Esophagus muscularis mucosa (tissue), 4 donors: Measurements from ENCODE around the gene MKRN2OS. TPM values are rescaled to one million over a fixed set of nuclear protein-coding genes. Genes with fewer than 3 reads are reported as not detected.
A peak's percentile ranks its signal among the peaks of the same experiment; 100 is the strongest.

ENCODE experiments used
- DNase-seq: peaks from one replicate; pipeline ENCODE4 v3.0.0-alpha.2; 2017; ENCODE audit errors: extremely low spot score
- H3K27ac ChIP-seq, 4 donors: fragments of 200-600 bp; sonication (generic); replicated peaks in 1 of 4; 1 replicate in 3 of 4; 2 replicates in 1 of 4; pipeline ENCODE4 v1.5.1; 2016 to 2019; ENCODE audit warnings: mild to moderate bottlenecking in 1 of 4
- H3K27me3 ChIP-seq, 4 donors: fragments of 200-600 bp; sonication (generic); one replicate each; pipeline versions ENCODE4 v1.5.1 to v1.6.0; 2016 to 2019
- H3K36me3 ChIP-seq, 4 donors: fragments of 200-600 bp; sonication (generic); one replicate each; pipeline ENCODE4 v1.5.1; 2016 to 2019
- H3K4me1 ChIP-seq, 4 donors: fragments of 200-600 bp; sonication (generic); one replicate each; pipeline ENCODE4 v1.5.1; 2016 to 2019
- H3K4me3 ChIP-seq, 4 donors: fragments of 200-600 bp; sonication (generic); 1 replicate in 2 of 4; 2 replicates in 2 of 4; pipeline ENCODE4 v1.5.1; 2016 to 2019; ENCODE audit warnings: mild to moderate bottlenecking in 4 of 4, moderate library complexity in 1 of 4
- H3K9me3 ChIP-seq, 4 donors: fragments of 200-600 bp; sonication (generic); 1 replicate in 3 of 4; 2 replicates in 1 of 4; pipeline ENCODE4 v1.5.1; 2016 to 2019
- EP300 ChIP-seq: sonication (generic); formaldehyde crosslinking; IDR thresholded peaks from one replicate; pipeline ENCODE4 v1.6.1; 2017; ENCODE audit warnings: antibody characterized with exemption
- POLR2A ChIP-seq: fragments of 450-650 bp; IDR thresholded peaks from one replicate; pipeline ENCODE4 v1.6.1; 2017; ENCODE audit warnings: antibody characterized with exemption, moderate library complexity, mild to moderate bottlenecking, low read depth
- POLR2AphosphoS5 ChIP-seq, 2 donors: sonication (generic); formaldehyde crosslinking; IDR thresholded peaks; one replicate each; pipeline ENCODE4 v1.6.1; 2017; ENCODE audit warnings: antibody characterized with exemption in 2 of 2
- WGBS: methylation state at CpG from one replicate; pipeline ENCODE4 v1.1.5; 2018; 5-methylcytosine and 5-hydroxymethylcytosine counted together
- intact Hi-C: fragments of 100-400 bp; cut with DNase I; formaldehyde crosslinking; loops from one replicate; pipeline ENCODE4 v1.15.1; 2023
- total RNA-seq, 4 donors: library from RNA; depleted of rRNA; stranded (reverse); fragments of >200 nt; gene quantifications; one replicate each; pipeline versions ENCODE4 v1.1.0 to v1.2.1, GENCODE V29; 2016
- TF ChIP-seq, protein P1 (sequence below), 3 experiments: fragments of 200-600 bp in 2 of 3; fragments of 450-650 bp in 1 of 3; sonication (generic) in 2 of 3; IDR thresholded peaks; one replicate each; pipeline ENCODE4 v1.5.1; 2017 to 2019; ENCODE audit warnings: antibody characterized with exemption in 3 of 3, mild to moderate bottlenecking in 2 of 3, moderate library complexity in 1 of 3

Gene MKRN2OS
- total RNA-seq, 4 donors from 2014 or later, result not detected

- Histone ChIP-seq H3K27ac (no peak overlapping the region), H3K9me3 (no peaks in the 10 kb centered on the region), H3K27me3 (no peaks in the 10 kb centered on the region), H3K36me3 (peaks cover 0 to 44% (median 16%) of the 10 kb centered on the region in 4 donors), H3K4me3 (no peak overlapping the region), H3K4me1 (no peaks in the 10 kb centered on the region)
- TF ChIP-seq, protein P1, sequence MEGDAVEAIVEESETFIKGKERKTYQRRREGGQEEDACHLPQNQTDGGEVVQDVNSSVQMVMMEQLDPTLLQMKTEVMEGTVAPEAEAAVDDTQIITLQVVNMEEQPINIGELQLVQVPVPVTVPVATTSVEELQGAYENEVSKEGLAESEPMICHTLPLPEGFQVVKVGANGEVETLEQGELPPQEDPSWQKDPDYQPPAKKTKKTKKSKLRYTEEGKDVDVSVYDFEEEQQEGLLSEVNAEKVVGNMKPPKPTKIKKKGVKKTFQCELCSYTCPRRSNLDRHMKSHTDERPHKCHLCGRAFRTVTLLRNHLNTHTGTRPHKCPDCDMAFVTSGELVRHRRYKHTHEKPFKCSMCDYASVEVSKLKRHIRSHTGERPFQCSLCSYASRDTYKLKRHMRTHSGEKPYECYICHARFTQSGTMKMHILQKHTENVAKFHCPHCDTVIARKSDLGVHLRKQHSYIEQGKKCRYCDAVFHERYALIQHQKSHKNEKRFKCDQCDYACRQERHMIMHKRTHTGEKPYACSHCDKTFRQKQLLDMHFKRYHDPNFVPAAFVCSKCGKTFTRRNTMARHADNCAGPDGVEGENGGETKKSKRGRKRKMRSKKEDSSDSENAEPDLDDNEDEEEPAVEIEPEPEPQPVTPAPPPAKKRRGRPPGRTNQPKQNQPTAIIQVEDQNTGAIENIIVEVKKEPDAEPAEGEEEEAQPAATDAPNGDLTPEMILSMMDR (IDR thresholded peaks at IDR 0.05), result no peak
- no peak for TF ChIP-seq EP300
- TF ChIP-seq POLR2A, result no peak
- no peak for TF ChIP-seq POLR2AphosphoS5 (IDR thresholded peaks at IDR 0.05)
- intact Hi-C loops, result no loop called here
- 97% methylated on average over 11 of the region's 11 CpGs for WGBS
- no peak for DNase-seq
Observed at GRCh38 chr3:12516873-12517272, 28.4 kb downstream of the MKRN2OS start.

DNA sequence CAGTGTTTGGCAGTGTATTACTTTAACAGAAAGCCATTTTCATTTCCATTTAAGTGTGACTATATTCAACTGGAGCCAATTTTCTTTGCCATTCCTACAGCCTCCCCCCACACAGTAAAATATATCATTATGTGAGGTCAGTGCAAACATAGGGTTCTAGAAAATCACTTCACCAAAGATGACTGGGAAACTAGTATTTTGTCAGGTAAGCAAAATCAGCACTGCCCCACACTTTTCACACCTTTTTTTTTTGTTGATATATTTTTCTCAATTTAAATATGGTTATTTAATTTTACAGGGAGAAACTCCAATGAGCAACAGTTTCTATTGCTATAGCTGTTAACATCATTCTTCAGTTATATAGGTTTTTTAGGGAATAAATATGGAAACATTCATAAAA, 29.7 kb downstream of the MKRN2OS start:
- no peak for TF ChIP-seq EP300
- H3K4me3 ChIP-seq, result no peak overlapping the region
- no peaks in the 10 kb centered on the region for H3K27me3 ChIP-seq
- H3K9me3 ChIP-seq, result no peaks in the 10 kb centered on the region
- no peak overlapping the region for H3K27ac ChIP-seq
- DNase-seq, result no peak
- H3K4me1 ChIP-seq, result no peaks in the 10 kb centered on the region
- intact Hi-C loops, result no loop called here
- peaks cover 0 to 38% (median 6%) of the 10 kb centered on the region in 4 donors for H3K36me3 ChIP-seq

DNA sequence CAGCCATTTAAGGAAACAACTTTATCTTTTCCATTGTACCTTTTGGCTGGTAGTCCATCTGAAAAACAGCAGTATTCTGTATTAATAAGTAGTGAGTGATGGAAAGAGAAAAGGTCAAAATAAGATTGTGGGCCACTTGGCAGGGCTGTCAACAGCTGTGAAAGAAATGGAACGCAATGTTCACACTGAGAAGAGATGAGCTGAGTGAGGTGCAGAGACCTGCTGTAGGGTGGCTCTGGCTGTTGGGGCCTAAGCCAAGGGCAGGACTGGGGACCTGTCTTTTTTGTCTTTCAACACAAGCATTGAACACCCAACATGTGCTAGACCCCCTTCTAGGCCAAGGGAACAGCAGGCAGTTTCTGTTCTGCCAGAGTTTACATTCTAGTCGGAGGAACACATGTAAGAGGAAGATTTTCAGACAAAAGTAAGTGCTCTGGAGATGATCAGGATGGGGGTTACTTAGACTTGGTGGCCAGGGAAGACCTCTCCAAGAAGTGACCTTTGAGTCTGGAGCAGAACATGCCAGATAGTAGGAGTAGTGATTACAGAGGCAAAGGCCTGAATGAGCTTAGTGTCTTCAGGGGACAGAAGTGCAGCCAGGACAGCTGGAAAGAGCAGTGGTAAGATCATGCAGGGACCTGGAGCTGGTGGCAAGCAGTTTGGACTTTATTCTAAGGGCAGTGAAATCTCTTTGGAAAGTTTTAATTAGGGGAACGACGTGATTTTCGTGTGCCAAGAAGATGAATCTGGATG, 31.4 kb downstream of the MKRN2OS start:
- no peak overlapping the region for H3K27ac ChIP-seq
- H3K4me3 ChIP-seq, result no peak overlapping the region
- DNase-seq, result no peak
- no peaks in the 10 kb centered on the region for H3K27me3 ChIP-seq
- TF ChIP-seq POLR2AphosphoS5 (IDR thresholded peaks at IDR 0.05), result no peak
- TF ChIP-seq EP300, result no peak
- TF ChIP-seq, protein P1 (IDR thresholded peaks at IDR 0.05), result no peak
- TF ChIP-seq POLR2A, result no peak
- peaks cover 0 to 8% (median 2%) of the 10 kb centered on the region in 4 donors for H3K4me1 ChIP-seq
- H3K36me3 ChIP-seq, result peaks cover 0 to 28% (median 2%) of the 10 kb centered on the region in 4 donors
- intact Hi-C loops, result no loop called here
- H3K9me3 ChIP-seq, result no peaks in the 10 kb centered on the region
- 87% methylated on average over 5 of the region's 5 CpGs for WGBS

DNA sequence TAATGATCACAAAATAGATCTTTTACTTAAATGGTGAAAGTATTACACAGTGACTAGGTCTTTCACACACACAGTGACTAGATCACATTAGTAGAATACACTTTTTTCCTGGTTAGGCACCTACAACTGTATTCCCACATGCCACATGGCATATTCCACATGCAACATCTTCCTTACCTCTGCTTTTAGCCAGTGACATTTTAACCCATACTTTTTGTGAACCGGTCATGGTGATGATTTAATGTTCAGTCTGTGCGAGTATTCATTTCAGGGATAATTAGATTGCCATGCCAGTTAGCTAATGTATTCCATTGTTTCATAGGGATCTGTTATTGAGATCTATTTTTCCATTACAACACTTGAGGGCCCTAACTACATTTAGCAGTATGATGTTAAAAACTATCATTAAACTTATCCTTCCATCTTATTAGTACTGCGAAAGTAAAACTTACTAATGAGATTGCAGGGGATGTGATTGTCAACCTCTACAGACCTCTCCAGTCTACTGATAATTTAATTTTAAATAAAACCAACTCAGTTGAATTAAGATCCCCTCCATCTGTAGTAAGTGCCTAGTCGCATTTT, 32.7 kb downstream of the MKRN2OS start:
- 79% methylated on average over 4 of the region's 4 CpGs for WGBS
- Histone ChIP-seq H3K4me3 (no peak overlapping the region), H3K4me1 (peaks cover 4 to 17% (median 12%) of the 10 kb centered on the region in 4 donors), H3K36me3 (peaks cover 0 to 26% (median 2%) of the 10 kb centered on the region in 4 donors), H3K27ac (no peak overlapping the region), H3K27me3 (no peaks in the 10 kb centered on the region), H3K9me3 (no peaks in the 10 kb centered on the region)
- TF ChIP-seq, protein P1 (IDR thresholded peaks at IDR 0.05), result no peak
- no peak for TF ChIP-seq POLR2A
- TF ChIP-seq POLR2AphosphoS5 (IDR thresholded peaks at IDR 0.05), result no peak
- TF ChIP-seq EP300, result no peak
- intact Hi-C loops, result no loop called here
- DNase-seq, result no peak

GRCh38 chr3:12509466-12509865, 35.8 kb downstream of the MKRN2OS start:
- TF ChIP-seq POLR2AphosphoS5 (IDR thresholded peaks at IDR 0.05) (no peak), EP300 (no peak), POLR2A (no peak)
- TF ChIP-seq, protein P1 (IDR thresholded peaks at IDR 0.05), result no peak
- Histone ChIP-seq H3K36me3 (peaks cover 7 to 48% (median 15%) of the 10 kb centered on the region in 4 donors), H3K9me3 (no peaks in the 10 kb centered on the region), H3K27me3 (no peaks in the 10 kb centered on the region), H3K4me3 (no peak overlapping the region), H3K4me1 (peaks cover 7 to 22% (median 16%) of the 10 kb centered on the region in 4 donors), H3K27ac (peak overlapping the region in 3 of 4 donors; percentile 65 to 81 (median 73))
- DNase-seq, result no peak
- intact Hi-C loops, result no loop called here
- 67% methylated on average over 3 of the region's 3 CpGs for WGBS
